ENCODE measurements around the gene SCAMP2. TPM values are rescaled to one million over a fixed set of nuclear protein-coding genes. Genes with fewer than 3 reads are reported as not detected.

SCAMP2 gene
- total RNA-seq, 1 donor from 2014 or later: 39.3 TPM

GRCh38 chr15:74882528-74882927 is 9.4 kb upstream of the SCAMP2 start:
- DNase-seq (ENCODE audit: low read depth): no peak
- TF ChIP-seq CTCF (conservative IDR thresholded peaks at IDR 0.05; ENCODE audit: low read depth, low read length): no peak
- no peak overlapping the region for H3K4me3 ChIP-seq (ENCODE audit: low read depth, low read length)

- no peak for TF ChIP-seq CTCF (conservative IDR thresholded peaks at IDR 0.05; ENCODE audit: low read depth, low read length)
- H3K4me3 ChIP-seq (ENCODE audit: low read depth, low read length): no peak overlapping the region
- DNase-seq (ENCODE audit: low read depth): no peak
Observed at GRCh38 chr15:74878273-74878672, 5.1 kb upstream of the SCAMP2 start.

- no peak for DNase-seq (ENCODE audit: low read depth)
- H3K4me3 ChIP-seq (ENCODE audit: low read depth, low read length): peak overlapping the region; percentile 94
- no peak for TF ChIP-seq CTCF (conservative IDR thresholded peaks at IDR 0.05; ENCODE audit: low read depth, low read length)
Observed at GRCh38 chr15:74873756-74874424, 725 bp upstream of the SCAMP2 start.

GRCh38 chr15:74872702-74873035 is 496 bp downstream of the SCAMP2 start:
- H3K4me3 ChIP-seq (ENCODE audit: low read depth, low read length): peak overlapping the region; percentile 94
- DNase-seq (ENCODE audit: low read depth): no peak
- no peak for TF ChIP-seq CTCF (conservative IDR thresholded peaks at IDR 0.05; ENCODE audit: low read depth, low read length)

- TF ChIP-seq CTCF (conservative IDR thresholded peaks at IDR 0.05; ENCODE audit: low read depth, low read length): no peak
- DNase-seq (ENCODE audit: low read depth): no peak
- H3K4me3 ChIP-seq (ENCODE audit: low read depth, low read length): no peak overlapping the region
Observed at GRCh38 chr15:74870436-74871215, 2.5 kb downstream of the SCAMP2 start.

GRCh38 chr15:74869726-74870407 is 3.3 kb downstream of the SCAMP2 start:
- no peak for DNase-seq (ENCODE audit: low read depth)
- no peak overlapping the region for H3K4me3 ChIP-seq (ENCODE audit: low read depth, low read length)

More at GRCh38 chr15:74869726-74870407, 3.3 kb downstream of the SCAMP2 start:
- TF ChIP-seq CTCF (conservative IDR thresholded peaks at IDR 0.05; ENCODE audit: low read depth, low read length): no peak

Data from epithelial cell of proximal tubule (primary cell).